ENCODE measurements around the gene ZNF287.
A peak's percentile ranks its signal among the peaks of the same experiment; 100 is the strongest.

Gene ZNF287

DNA sequence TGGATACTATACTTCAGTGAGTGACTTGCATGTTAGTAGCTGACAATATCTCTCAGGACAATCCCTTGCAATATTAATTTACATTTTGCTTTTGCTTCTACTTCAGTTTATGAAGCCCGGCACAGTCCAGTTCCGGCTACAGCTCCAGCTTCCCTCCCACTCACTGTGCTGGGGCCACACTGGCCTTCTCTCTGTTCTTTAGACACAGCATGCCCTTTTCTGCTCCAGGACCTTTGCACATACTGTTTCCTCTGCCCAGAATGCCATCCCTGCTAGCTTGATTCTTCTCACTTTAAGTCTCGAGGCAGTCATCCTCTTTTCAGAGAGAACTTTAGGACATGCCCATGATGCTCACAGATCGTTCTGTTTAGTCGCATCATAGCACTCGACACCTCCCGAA, 51.5 kb downstream of the ZNF287 start:
- no peak overlapping the region for H3K4me3 ChIP-seq (replicated peaks in 1 of 2; ENCODE audit: low read depth in 2 of 2, low read length in 2 of 2)
- DNase-seq (ENCODE audit: low read depth in 2 of 2) = no peak
- TF ChIP-seq, protein P1, sequence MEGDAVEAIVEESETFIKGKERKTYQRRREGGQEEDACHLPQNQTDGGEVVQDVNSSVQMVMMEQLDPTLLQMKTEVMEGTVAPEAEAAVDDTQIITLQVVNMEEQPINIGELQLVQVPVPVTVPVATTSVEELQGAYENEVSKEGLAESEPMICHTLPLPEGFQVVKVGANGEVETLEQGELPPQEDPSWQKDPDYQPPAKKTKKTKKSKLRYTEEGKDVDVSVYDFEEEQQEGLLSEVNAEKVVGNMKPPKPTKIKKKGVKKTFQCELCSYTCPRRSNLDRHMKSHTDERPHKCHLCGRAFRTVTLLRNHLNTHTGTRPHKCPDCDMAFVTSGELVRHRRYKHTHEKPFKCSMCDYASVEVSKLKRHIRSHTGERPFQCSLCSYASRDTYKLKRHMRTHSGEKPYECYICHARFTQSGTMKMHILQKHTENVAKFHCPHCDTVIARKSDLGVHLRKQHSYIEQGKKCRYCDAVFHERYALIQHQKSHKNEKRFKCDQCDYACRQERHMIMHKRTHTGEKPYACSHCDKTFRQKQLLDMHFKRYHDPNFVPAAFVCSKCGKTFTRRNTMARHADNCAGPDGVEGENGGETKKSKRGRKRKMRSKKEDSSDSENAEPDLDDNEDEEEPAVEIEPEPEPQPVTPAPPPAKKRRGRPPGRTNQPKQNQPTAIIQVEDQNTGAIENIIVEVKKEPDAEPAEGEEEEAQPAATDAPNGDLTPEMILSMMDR (IDR thresholded peaks at IDR 0.05; ENCODE audit: low read depth, low read length) = no peak

DNA sequence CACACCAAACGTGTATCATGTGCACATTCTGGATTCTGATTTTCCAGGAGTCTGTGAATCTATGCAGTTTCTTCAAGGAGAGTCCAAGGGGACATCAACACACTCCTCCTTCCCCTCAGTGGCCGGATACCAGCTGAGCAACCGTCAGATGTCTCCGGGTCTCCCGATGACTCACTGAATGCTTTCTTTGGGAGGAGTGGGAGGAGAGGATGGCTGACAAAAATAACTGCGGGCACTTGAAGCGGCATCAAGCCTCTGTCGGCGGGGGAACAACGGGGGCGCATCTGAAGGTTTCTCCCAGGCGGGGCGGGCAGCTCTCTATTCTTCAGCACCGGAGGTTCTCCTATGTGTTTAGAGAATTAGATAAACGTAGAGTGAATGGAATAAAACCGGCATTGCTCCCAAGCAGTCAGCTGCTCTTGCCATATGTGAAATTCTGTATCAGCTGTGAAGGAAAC, 52.4 kb downstream of the ZNF287 start:
- DNase-seq (ENCODE audit: low read depth in 2 of 2) = peak; percentile 67 to 75
- H3K4me3 ChIP-seq (replicated peaks in 1 of 2; ENCODE audit: low read depth in 2 of 2, low read length in 2 of 2) = peak overlapping the region in 1 of 2 donors; percentile 26
- TF ChIP-seq, protein P1 (IDR thresholded peaks at IDR 0.05; ENCODE audit: low read depth, low read length) = no peak

DNA sequence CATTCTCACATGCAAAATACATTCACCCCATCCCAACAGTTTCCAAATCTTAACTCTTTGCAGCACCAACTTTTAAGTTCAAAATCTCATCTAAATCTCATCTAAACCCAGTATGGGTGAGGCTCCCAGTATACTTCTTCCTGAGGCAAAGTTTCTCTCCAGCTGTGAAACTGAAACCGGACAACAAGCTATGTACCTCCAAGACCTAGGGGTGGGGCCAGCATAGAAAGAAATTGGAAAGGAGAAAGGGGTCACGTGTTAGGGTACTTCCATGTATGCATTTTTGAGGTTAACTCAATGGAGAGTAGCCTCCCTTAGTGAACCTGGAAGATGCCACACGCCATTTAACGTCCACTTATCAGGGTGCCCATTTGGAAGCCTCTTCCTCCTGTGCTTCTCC, 53.1 kb downstream of the ZNF287 start:
- no peak overlapping the region for H3K4me3 ChIP-seq (replicated peaks in 1 of 2; ENCODE audit: low read depth in 2 of 2, low read length in 2 of 2)
- TF ChIP-seq, protein P1 (IDR thresholded peaks at IDR 0.05; ENCODE audit: low read depth, low read length) = no peak
- DNase-seq (ENCODE audit: low read depth in 2 of 2) = no peak

DNA sequence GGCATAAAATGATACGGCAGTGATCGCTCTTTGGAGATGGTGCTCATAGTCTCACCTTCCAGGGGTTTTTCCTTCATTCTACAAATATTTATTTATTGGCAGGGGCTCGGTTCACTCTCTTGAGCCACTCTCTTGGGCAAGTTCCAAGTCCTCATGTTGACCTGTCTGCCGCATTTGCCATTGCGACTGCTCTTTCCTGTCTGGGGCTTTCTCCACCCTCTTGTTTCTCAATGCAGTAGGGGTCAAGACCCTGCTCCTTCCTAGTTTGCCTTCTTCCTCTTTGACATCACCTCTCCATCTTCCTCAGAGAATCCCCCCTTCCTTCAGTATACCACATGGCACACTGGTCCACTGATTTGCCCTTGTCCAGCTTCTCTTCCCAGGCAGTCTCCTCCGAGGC, 55.1 kb downstream of the ZNF287 start:
- DNase-seq (ENCODE audit: low read depth in 2 of 2) = no peak
- TF ChIP-seq, protein P1 (IDR thresholded peaks at IDR 0.05; ENCODE audit: low read depth, low read length) = no peak
- no peak overlapping the region for H3K4me3 ChIP-seq (replicated peaks in 1 of 2; ENCODE audit: low read depth in 2 of 2, low read length in 2 of 2)

DNA sequence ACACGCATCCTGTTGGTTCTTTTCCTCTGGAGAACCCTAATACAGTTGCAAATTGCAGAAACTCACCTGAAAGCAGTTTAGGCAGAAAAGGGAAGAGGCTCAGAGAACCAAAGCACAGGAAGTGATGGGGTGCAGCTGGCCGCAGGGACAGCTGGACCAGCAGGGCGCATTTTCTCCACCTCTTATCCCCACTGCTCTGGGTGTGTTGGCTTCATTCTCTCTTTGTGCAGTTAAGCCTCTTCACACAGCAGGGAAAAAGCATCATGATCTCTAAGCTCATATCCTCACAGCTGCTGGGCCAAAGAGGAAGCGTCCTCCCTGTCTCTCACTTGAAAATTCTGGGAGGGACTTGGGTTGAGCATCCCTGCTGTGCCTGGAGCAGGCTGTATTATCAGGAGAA, 57.0 kb downstream of the ZNF287 start:
- DNase-seq (ENCODE audit: low read depth in 2 of 2) = no peak
- H3K4me3 ChIP-seq (replicated peaks in 1 of 2; ENCODE audit: low read depth in 2 of 2, low read length in 2 of 2) = no peak overlapping the region
- TF ChIP-seq, protein P1 (IDR thresholded peaks at IDR 0.05; ENCODE audit: low read depth, low read length) = no peak

DNA sequence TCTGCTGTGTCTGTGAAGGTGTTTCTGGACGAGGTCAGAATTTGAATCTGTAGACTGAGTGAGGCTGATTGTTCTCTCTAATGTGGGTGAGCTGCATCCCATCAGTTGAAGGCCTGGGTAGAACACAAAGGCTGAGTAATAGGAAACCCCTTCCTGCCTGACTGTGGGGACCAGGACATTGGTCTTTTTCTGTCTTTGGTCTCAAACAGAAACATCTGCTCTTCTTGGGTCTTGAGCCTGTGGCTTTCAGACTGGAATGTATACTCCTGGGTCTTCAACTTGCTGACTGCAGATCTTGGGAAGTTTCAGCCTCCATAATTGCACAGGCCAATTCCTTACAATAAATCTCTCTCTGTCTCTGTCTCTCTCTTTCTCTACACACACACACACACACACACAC, 57.4 kb downstream of the ZNF287 start:
- DNase-seq (ENCODE audit: low read depth in 2 of 2) = no peak
- no peak overlapping the region for H3K4me3 ChIP-seq (replicated peaks in 1 of 2; ENCODE audit: low read depth in 2 of 2, low read length in 2 of 2)

More for the DNA sequence above, 57.4 kb downstream of the ZNF287 start:
- TF ChIP-seq, protein P1 (IDR thresholded peaks at IDR 0.05; ENCODE audit: low read depth, low read length) = no peak
